HepG2 (cell line): ENCODE data around the gene DNMT3A. TPM values are rescaled to one million over a fixed set of nuclear protein-coding genes. Genes with fewer than 3 reads are reported as not detected.

Experiments
- ATAC-seq: fragments of 200-7000 bp; cut with Tn5 transposase; 3 replicates; pipeline ENCODE4 v1.9.1; 2020; ENCODE audit warnings: mild to moderate bottlenecking, moderate library complexity
- BruUV-seq: library from RNA; stranded (reverse); fragments of 400-500 nt; replicated peaks from 2 replicates; lab custom pipeline; 2021; lab: Mats Ljungman, UMichigan
- CTCF ChIA-PET: fragments of 300-600 bp; formaldehyde crosslinking; extraction: SDS; loops from one replicate; lab custom pipeline; 2021; ENCODE audit warnings: low total read pairs, inconsistent platforms, low intra/inter-chr PET ratio; lab: Yijun Ruan, JAX
- POLR2A ChIA-PET: fragments of 350-600 bp; sonication (Branson Sonifier 250); formaldehyde crosslinking; loops from one replicate; lab custom pipeline; 2020; ENCODE audit warnings: antibody characterized with exemption, inconsistent platforms; lab: Yijun Ruan, JAX
- DNase-seq: peaks from one replicate; pipeline ENCODE4 v3.0.0-alpha.2; 2015; ENCODE audit warnings: low spot score
- FAIRE-seq: peaks from 3 replicates; lab custom pipeline; 2011; peaks lifted over from hg19 to GRCh38; lab: Jason Lieb, UNC
- H2AFZ ChIP-seq: one replicate; pipeline ENCODE4 v1.6.1; 2011; ENCODE audit warnings: low read length, inconsistent platforms
- H3K27ac ChIP-seq: fragments of 300-600 bp; 3 replicates; pipeline ENCODE4 v1.8.0; 2011; ENCODE audit warnings: mixed run types, mild to moderate bottlenecking, mixed read lengths, low read length, inconsistent platforms; ENCODE audit not compliant: insufficient read depth; ENCODE audit errors: extremely low read length
- H3K27me3 ChIP-seq, 2 experiments: fragments of 200-600 bp in 1 of 2; 2 replicates in 1 of 2; 3 replicates in 1 of 2; pipeline versions ENCODE4 v1.6.0 to v1.8.0; 2011; ENCODE audit warnings: low read length in 2 of 2, mild to moderate bottlenecking in 2 of 2, moderate library complexity in 2 of 2, inconsistent platforms in 1 of 2; ENCODE audit not compliant: insufficient read depth in 2 of 2, control insufficient read depth in 1 of 2
- H3K36me3 ChIP-seq, 2 experiments: fragments of 200-600 bp in 1 of 2; replicated peaks in 1 of 2; 2 replicates in 1 of 2; 3 replicates in 1 of 2; pipeline versions ENCODE4 v1.5.1 to v1.8.0; 2011; ENCODE audit warnings: low read length in 2 of 2, inconsistent platforms in 1 of 2; ENCODE audit not compliant: insufficient read depth in 2 of 2, control insufficient read depth in 1 of 2
- H3K4me1 ChIP-seq: 2 replicates; pipeline ENCODE4 v1.5.1; 2012; ENCODE audit warnings: low read length, inconsistent platforms; ENCODE audit not compliant: insufficient read depth
- H3K4me2 ChIP-seq: 2 replicates; pipeline ENCODE4 v1.6.0; 2011; ENCODE audit warnings: low read depth, low read length, inconsistent platforms
- H3K4me3 ChIP-seq, 3 experiments: fragments of 200-600 bp in 1 of 3; sonication (generic), shearing (Covaris generic) in 1 of 3; replicated peaks in 1 of 3; 2 replicates each; pipeline ENCODE4 v1.5.1; 2011 to 2016; ENCODE audit warnings: low read length in 3 of 3, inconsistent platforms in 2 of 3, low read depth in 2 of 3, mild to moderate bottlenecking in 2 of 3, control low read depth in 1 of 3, mixed read lengths in 1 of 3; ENCODE audit not compliant: insufficient read depth in 1 of 3
- H3K79me2 ChIP-seq: one replicate; pipeline ENCODE4 v1.6.1; 2011; ENCODE audit warnings: low read length, inconsistent platforms; ENCODE audit not compliant: insufficient read depth
- H3K9ac ChIP-seq: 2 replicates; pipeline ENCODE4 v1.6.0; 2011; ENCODE audit warnings: mild to moderate bottlenecking, low read depth, low read length, inconsistent platforms; ENCODE audit not compliant: insufficient read depth
- H3K9me3 ChIP-seq: 2 replicates; pipeline ENCODE4 v1.5.1; 2012; ENCODE audit warnings: mild to moderate bottlenecking, low read length
- H4K20me1 ChIP-seq: 2 replicates; pipeline ENCODE4 v1.6.0; 2011; ENCODE audit warnings: inconsistent platforms, mild to moderate bottlenecking, low read length, moderate library complexity; ENCODE audit not compliant: insufficient read depth
- FOXC1 ChIP-seq: sonication (generic); formaldehyde crosslinking; IDR thresholded peaks from 2 replicates; pipeline ENCODE4 v1.8.0; 2022; ENCODE audit warnings: mild to moderate bottlenecking, missing genetic modification reagents, borderline replicate concordance
- GATAD2A ChIP-seq: IDR thresholded peaks from 2 replicates; pipeline ENCODE4 v1.6.1; 2016
- MED13 ChIP-seq: sonication (generic); formaldehyde crosslinking; IDR thresholded peaks from 2 replicates; pipeline ENCODE4 v1.5.0; 2020; ENCODE audit warnings: missing genetic modification reagents
- RFX3 ChIP-seq: IDR thresholded peaks from 2 replicates; pipeline ENCODE4 v1.6.1; 2016; ENCODE audit warnings: missing biosample characterization, missing genetic modification reagents
- SNAPC5 ChIP-seq: sonication (generic); formaldehyde crosslinking; IDR thresholded peaks from 2 replicates; pipeline ENCODE4 v1.8.1; 2023; ENCODE audit warnings: mild to moderate bottlenecking, missing genetic modification reagents, borderline replicate concordance
- TCF12 ChIP-seq, 2 experiments: fragments of 450-650 bp in 1 of 2; sonication (generic) in 1 of 2; formaldehyde crosslinking in 1 of 2; IDR thresholded peaks; 2 replicates each; pipeline versions ENCODE4 v1.6.1 to v1.8.0; 2017 to 2022; ENCODE audit warnings: antibody characterized with exemption in 1 of 2, mild to moderate bottlenecking in 1 of 2, missing genetic modification reagents in 1 of 2, moderate library complexity in 1 of 2
- TEAD3 ChIP-seq: optimal IDR thresholded peaks from 2 replicates; pipeline ENCODE3; 2016; ENCODE audit warnings: borderline replicate concordance
- TERF1 ChIP-seq: sonication (generic); formaldehyde crosslinking; IDR thresholded peaks from 2 replicates; pipeline ENCODE4 v1.8.0; 2022; ENCODE audit warnings: mild to moderate bottlenecking, missing genetic modification reagents, moderate library complexity
- THYN1 ChIP-seq: sonication (generic); formaldehyde crosslinking; IDR thresholded peaks from 2 replicates; pipeline ENCODE4 v1.8.1; 2023; ENCODE audit warnings: low read depth, mild to moderate bottlenecking, moderate library complexity, missing genetic modification reagents, borderline replicate concordance
- XRCC5 ChIP-seq: fragments of 200-400 bp; formaldehyde crosslinking; optimal IDR thresholded peaks from 2 replicates; pipeline ENCODE3; 2017; ENCODE audit warnings: mild to moderate bottlenecking, low read length
- ZBTB33 ChIP-seq: sonication (generic); formaldehyde crosslinking; IDR thresholded peaks from 2 replicates; pipeline ENCODE4 v1.4.0; 2020; ENCODE audit warnings: missing genetic modification reagents
- ZBTB34 ChIP-seq: sonication (generic); formaldehyde crosslinking; IDR thresholded peaks from 2 replicates; pipeline ENCODE4 v1.8.0; 2022; ENCODE audit warnings: mild to moderate bottlenecking, missing genetic modification reagents
- ZFP36 ChIP-seq: fragments of 150-350 bp; IDR thresholded peaks from 2 replicates; pipeline ENCODE4 v1.6.1; 2018; ENCODE audit warnings: borderline replicate concordance, low read length, low read depth; ENCODE audit not compliant: partially characterized antibody
- ZFX ChIP-seq: sonication (generic); formaldehyde crosslinking; IDR thresholded peaks from 2 replicates; pipeline ENCODE4 v1.4.0; 2020; ENCODE audit warnings: mild to moderate bottlenecking, low read depth, missing genetic modification reagents, moderate library complexity
- ZMYM3 ChIP-seq: sonication (generic); formaldehyde crosslinking; IDR thresholded peaks from 2 replicates; pipeline ENCODE4 v1.5.1; 2020; ENCODE audit warnings: mild to moderate bottlenecking, missing genetic modification reagents
- ZNF670 ChIP-seq: sonication (generic); formaldehyde crosslinking; IDR thresholded peaks from 2 replicates; pipeline ENCODE4 v1.8.0; 2022; ENCODE audit warnings: mild to moderate bottlenecking, missing genetic modification reagents, borderline replicate concordance
- ZNF773 ChIP-seq: sonication (generic); formaldehyde crosslinking; IDR thresholded peaks from 2 replicates; pipeline ENCODE4 v1.4.0; 2020; ENCODE audit warnings: missing genetic modification reagents, borderline replicate concordance
- ZSCAN5A ChIP-seq: sonication (generic); formaldehyde crosslinking; IDR thresholded peaks from 2 replicates; pipeline ENCODE4 v1.8.0; 2022; ENCODE audit warnings: mild to moderate bottlenecking, missing genetic modification reagents, borderline replicate concordance
- WGBS: methylation state at CpG from one replicate; pipeline ENCODE4 v1.1.6; 2017; ENCODE audit warnings: low lambda C conversion rate; 5-methylcytosine and 5-hydroxymethylcytosine counted together
- in situ Hi-C: cut with HindIII; loops from 2 replicates; pipeline ENCODE4 v1.10.0; 2017; ENCODE audit warnings: low pct_unique_long_range_greater_than_20kb; ENCODE audit not compliant: extremely low pct_ligation_motif_present
- intact Hi-C: fragments of 100-400 bp; cut with micrococcal nuclease; formaldehyde crosslinking; loops from one replicate; pipeline ENCODE4 v1.10.0; 2022; ENCODE audit not compliant: unreplicated experiment
- polyA plus RNA-seq, 8 experiments: library from polyadenylated mRNA; depleted of rRNA in 3 of 8; stranded (reverse) in 7 of 8; unstranded in 1 of 8; fragments of >200 nt; fragmentation: Illumina TruSeq in 4 of 8; extraction: Trizol in 4 of 8; gene quantifications; 2 replicates each; pipeline versions ENCODE4 v1.2.1 to v1.2.3, GENCODE V29; 2011 to 2016; ENCODE audit warnings: low read depth in 4 of 8, missing spikeins in 1 of 8, mixed read lengths in 1 of 8; ENCODE audit not compliant: insufficient read depth in 1 of 8
- total RNA-seq, 5 experiments: library from RNA; depleted of rRNA; stranded (reverse); fragments of >200 nt; fragmentation: Illumina TruSeq; extraction: Trizol; gene quantifications; 2 replicates each; pipeline ENCODE4 v1.2.3, GENCODE V29; 2016; ENCODE audit warnings: low read depth in 1 of 5

Gene DNMT3A
- total and polyA plus RNA-seq, 2 of the 13 experiments (the other 11 are each of a cell fraction or from before 2014, with no cell fraction given) = 14.7 to 29.1 TPM

GRCh38 chr2:25309402-25309801 is 32.3 kb downstream of the DNMT3A start:
- WGBS = 60% methylated on average over 10 of the region's 10 CpGs
- Histone ChIP-seq H3K9me3 (no peaks in the 10 kb centered on the region), H3K4me1 (peaks cover 20% of the 10 kb centered on the region), H3K79me2 (no peaks in the 10 kb centered on the region), H3K4me2 (no peak overlapping the region), H3K9ac (no peak overlapping the region), H3K4me3 (no peak overlapping the region), H4K20me1 (no peaks in the 10 kb centered on the region), H3K27me3 (no peaks in the 10 kb centered on the region), H3K36me3 (no peaks in the 10 kb centered on the region), H3K27ac (no peak overlapping the region), H2AFZ (no peak overlapping the region)
- ATAC-seq = peak; percentile 68
- in situ Hi-C loops = no loop called here
- no TSS peak for BruUV-seq
- FAIRE-seq = peak; percentile 96
- ChIA-PET POLR2A (no interaction called here), CTCF (interaction anchor here (0.8 to 1.4 kb wide), 4 partner anchors 33 to 258 kb away, joined by 3 to 8 read pairs (median 6); no protein-coding TSS in a partner anchor)
- peak; percentile 59 for DNase-seq
- intact Hi-C loops = loop anchor here (1.0 to 2.0 kb wide), 2 partner anchors 67 to 355 kb away; no protein-coding TSS in a partner anchor
- TF ChIP-seq THYN1 (CRISPR knock-in tag) (0 out of 2 replicates have a peak, but pooled peaks have one; percentile 82), ZBTB33 (CRISPR knock-in tag) (peak; percentile 72), TCF12 (IDR thresholded peaks at IDR 0.05) (no peak), TCF12 (CRISPR knock-in tag; IDR thresholded peaks at IDR 0.05) (no peak), TERF1 (CRISPR knock-in tag) (no peak), ZSCAN5A (CRISPR knock-in tag) (0 out of 2 replicates have a peak, but pooled peaks have one; percentile 29), ZFP36 (peak; percentile 75), ZFX (CRISPR knock-in tag) (no peak), ZMYM3 (CRISPR knock-in tag) (peak; percentile 46; the same call in 1 of the 2 replicates), RFX3 (no peak), MED13 (no peak), FOXC1 (CRISPR knock-in tag) (0 out of 2 replicates have a peak, but pooled peaks have one; percentile 53), ZBTB34 (peak; percentile 55; the same call in 1 of the 2 replicates), ZNF670 (no peak), GATAD2A (CRISPR knock-in tag) (no peak), XRCC5 (peak; percentile 23), TEAD3 (CRISPR knock-in tag) (peak; percentile 63), ZNF773 (no peak), SNAPC5 (CRISPR knock-in tag) (0 out of 2 replicates have a peak, but pooled peaks have one; percentile 68)
